NCI-H2107 (cell line): ENCODE results near the gene SPIRE2.

Experiments
- DNase-seq: peaks from one replicate; lab custom pipeline; 2025; lab: John Stamatoyannopoulos, UW

The SPIRE2 gene

DNA sequence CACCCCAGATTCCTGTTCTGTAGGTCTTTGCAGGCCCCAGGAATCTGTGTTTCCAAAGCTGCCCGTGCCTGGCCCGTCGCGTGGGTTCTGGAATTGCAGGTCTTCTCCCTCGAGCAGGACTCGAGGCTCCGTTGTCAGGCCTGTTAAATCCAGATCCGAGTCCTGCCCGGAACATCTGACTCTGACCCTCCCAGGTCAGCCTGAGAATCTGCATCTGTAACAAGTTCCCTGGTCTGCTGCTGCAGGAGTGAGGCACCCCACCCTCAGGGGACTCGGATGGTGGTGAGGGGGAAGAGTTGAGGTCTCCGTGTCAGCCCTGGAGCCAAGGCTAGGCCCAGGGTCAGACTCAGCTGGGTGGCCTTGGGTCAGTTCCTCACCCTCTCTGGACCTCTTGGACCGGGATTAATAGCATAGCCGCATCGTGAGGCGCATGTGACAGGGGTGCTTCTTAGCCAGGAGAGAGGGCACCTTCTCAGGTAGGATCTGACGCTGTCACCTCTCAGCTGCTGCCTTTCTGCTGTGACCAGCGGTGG, 8.8 kb downstream of the SPIRE2 start:
- no peak for DNase-seq

GRCh38 chr16:89841275-89841674, 13.0 kb downstream of the SPIRE2 start:
- DNase-seq, result no peak

- no peak for DNase-seq
These were observed 14.5 kb downstream of the SPIRE2 start for GRCh38 chr16:89842471-89843408.

GRCh38 chr16:89843409-89844350, 15.4 kb downstream of the SPIRE2 start:
- DNase-seq, result no peak

DNA sequence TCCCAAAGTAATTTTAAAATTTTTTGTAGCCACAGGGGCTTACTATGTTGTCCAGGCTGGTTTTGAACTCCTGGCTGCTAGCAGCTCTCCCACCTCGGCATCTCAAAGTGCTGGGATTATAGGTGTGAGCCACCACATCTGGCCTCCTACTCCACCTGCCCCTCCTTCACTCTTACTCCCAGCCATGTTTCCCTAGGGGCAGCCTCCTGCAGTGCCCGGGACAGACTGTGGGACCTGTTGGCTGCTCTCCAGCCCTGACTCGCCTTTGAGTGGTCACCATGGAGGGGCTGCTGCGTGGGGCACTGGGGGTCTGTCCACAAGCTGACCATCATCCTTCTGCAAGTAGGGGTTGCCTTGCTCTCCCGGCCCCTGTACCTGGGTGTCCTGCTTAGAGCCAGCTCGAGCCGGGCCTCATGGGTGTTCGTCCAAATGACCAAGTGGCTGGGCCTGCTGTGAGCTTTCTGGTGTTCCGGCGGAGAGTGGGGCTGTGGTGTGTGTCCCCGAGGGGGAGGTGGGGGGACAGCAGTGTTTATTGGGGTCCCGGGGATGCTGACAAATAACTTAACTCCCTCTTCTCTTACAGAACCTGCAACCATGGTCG, 16.6 kb downstream of the SPIRE2 start:
- no peak for DNase-seq

DNA sequence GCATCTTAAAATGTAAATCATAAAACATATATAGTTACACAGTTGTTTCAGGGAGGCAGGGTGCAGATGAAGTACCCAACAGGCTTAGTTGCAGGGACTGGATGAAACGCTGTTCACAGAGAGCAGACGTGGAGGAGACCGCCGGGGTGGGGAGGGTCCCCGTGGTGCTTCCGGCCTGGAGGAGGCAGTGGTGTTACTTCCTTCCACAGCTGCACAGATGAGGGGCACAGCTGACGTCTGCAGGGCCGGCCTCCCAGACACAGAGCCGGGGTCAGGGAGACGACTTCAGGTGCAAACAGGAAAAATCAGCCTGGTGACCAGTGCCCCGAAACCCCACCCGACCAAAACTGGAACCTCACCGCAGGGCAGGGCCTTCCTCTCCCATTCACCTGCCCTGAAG, 17.1 kb downstream of the SPIRE2 start:
- no peak for DNase-seq

- peak; percentile 70 for DNase-seq
These were observed 19.0 kb downstream of the SPIRE2 start for GRCh38 chr16:89847051-89847939.

DNA sequence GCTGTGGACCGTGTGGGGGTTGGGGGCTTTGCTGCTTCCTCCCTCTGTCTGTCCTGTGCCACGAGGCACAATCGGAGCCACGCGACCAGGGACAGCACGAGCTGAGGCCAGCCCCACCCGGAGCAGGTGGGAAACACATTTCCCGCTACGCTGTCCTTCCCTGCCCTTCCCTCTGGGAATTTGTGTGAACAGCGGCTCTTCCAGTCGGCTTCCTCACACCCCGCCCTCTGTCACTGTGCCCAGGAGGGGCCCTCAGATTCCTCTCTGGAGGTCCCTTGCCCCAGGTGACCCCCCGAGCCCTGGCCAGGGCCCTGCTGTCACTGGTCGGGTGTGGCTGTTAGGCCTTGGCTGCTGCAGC, 19.6 kb downstream of the SPIRE2 start:
- DNase-seq, result no peak

- DNase-seq, result no peak
These were observed 20.7 kb downstream of the SPIRE2 start for GRCh38 chr16:89848974-89849373.

DNA sequence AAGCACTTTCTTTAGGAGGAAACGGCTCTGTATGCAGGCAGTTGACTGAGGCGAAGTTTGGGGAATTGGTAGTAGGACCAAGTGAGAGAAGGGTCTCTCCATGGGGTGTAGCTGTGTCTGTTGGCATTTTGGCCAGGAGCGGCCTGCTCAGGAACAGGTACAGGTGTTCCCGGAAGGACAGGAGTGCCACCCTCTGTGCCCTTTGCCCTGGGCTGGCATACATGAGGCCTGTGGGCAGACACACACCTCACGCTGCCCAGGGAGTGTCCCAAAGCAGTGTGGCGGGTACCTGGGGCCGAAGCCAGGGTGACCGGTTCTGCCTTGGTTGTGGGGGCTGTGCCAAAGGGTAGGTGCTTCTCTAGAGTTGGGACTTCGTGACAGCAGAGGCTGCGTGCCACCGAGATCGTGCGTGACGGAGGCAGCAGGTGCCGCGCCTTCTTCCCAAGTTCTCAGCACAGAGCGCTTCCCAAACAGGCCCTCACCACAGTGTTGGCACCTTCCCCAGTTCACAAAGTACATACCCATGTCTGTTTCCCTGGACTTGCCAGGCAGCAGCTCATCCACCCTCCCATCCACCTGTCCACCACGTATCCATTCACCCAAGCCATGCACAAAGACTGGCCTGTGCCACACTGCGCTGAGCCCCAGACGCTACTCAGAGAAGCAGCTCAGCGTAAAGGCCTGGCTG, 25.2 kb downstream of the SPIRE2 start:
- DNase-seq, result no peak

DNA sequence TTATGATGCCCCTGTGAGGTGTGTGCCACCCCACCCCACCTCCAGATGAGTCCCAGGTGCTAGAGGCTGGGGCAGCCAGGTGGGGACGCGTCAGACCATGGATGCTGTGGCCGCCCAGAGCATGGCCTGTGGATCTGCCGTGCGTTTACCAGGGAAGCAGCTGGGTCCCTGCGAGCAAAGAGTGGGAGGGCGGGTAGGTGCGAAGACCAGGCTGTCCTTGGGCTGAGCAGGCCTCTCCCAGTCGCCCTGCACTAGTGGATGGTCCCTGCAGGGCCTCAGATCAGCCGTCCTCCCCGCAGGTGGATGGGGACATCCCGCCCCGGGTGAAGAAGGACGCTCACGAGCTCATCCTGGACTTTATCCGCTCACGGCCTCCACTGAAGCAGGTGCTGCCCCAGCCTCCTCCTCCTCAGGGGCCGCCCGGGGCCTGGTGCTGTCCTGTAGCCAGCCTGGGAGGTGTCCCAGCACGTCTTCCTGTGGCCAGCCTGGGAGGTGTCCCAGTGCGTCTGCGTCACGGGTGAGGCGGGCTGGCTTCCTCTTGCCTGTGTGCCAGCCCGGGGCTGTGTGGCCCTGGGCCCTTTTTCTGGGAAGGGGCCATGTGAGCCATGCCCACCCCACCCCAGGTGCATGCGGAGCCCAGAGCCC, 27.1 kb downstream of the SPIRE2 start:
- no peak for DNase-seq

GRCh38 chr16:89855986-89856385, 27.7 kb downstream of the SPIRE2 start:
- no peak for DNase-seq

DNA sequence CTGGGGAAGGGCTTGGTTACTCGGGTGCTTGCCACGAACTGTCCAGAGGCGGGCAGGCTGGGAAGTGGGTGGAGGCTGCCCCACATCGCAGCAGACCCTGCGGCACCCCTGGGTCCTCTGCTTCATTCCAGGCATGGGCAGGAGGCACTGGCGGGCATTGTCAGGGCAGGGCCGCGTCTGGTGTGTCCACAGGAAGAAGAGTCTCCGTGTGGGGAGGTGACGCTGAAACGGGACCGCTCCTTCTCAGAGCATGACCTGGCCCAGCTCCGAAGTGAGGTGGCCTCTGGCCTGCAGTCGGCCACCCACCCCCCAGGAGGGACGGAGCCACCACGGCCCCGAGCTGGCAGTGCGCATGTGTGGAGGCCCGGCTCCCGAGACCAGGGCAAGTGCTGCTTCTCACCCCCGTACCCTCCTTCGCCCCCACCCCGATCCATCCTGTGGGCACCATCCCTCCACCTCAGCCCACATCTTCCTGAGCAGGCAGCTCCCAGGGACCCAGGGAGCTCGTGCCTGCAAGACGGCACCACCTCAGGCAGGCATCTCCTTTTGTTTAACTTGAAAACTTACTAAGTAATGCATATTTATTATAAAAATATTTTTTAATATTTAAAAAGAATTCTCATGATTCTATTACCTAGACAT, 30.8 kb downstream of the SPIRE2 start:
- no peak for DNase-seq

- no peak for DNase-seq
These were observed 31.3 kb downstream of the SPIRE2 start for GRCh38 chr16:89859615-89860007.

DNA sequence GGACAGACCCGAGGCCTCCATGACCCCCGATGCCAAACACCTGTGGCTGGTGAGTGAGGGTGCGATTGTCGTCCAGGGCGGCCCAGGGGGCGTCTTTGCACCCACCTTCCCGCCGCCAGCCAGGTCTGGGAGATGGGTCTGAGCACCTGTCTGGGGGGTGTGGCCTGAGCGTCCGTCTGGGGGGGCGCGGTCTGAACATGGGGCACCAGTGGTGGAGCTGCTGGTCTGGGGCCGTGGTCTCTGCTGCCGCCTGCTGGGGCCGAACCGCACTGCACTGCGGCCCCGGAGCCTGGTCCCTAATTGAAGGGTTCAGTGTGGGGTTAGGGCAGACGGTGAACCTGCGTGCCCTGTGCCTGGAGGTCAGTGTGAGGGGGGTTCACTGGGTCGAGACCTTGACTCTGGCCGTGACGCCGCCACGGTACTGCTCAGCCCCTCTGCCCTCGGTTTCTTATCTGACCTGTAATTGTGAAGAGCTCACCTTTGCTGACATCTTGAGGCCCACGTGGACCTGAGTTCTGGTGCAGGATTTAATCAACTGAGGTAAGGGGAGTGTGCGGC, 32.6 kb downstream of the SPIRE2 start:
- no peak for DNase-seq

- no peak for DNase-seq
These were observed 33.4 kb downstream of the SPIRE2 start for GRCh38 chr16:89861648-89862047.

DNA sequence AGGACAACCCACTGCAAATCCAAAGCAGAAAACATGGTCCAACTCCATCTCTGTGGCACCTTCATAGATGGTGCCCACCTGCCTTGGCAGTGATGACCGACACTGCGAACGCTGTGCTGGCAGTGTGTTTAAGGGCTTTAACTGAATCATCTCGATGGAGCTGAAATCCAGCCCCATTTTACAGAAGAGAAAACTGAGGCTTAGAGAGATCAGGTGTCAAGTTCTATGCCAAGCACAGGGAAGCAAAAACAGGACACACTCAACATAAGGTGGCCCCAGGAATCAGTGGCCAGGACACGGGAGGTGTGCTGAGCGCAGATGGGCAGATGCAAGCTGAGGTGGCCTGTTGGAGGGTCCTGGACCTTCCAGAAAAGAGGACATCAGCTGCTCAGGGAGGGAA, 34.5 kb downstream of the SPIRE2 start:
- no peak for DNase-seq

DNA sequence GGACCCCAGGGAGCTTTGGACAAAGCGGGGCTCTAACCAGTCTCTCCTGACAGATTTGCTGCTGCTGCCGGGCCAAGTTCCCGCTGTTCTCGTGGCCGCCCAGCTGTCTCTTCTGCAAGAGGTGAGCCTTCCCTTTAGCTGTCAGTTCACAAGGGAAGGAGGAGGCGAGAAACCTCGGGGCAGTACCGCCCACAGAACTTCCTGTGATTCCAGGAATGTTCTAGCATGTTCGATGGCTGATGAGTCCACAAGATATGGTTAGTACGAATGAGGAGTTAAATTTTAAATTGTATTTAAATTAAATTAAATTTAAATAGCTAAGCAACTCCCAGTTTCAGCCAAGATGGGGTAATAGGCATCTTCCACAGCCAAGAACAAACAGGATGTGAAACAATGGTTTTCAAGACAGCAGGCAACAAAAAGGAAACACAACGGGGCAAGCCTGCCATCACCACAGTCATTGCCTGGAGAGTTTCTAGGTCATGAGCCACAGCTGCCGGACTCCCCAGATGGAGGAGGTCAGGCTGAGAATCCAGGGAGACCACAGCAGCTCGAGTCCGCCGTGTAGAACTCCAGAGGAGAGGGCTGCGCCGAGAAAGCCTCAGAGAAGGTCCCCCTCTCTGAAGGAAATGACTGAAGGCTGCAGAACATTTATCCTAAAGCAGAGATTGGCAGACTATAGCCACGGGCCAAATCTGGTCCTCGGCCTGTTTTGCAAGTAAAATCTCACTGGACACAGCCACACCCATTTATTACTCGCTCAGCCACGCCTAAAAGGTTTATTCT, 35.7 kb downstream of the SPIRE2 start:
- DNase-seq, result no peak

GRCh38 chr16:89864527-89864820, 36.2 kb downstream of the SPIRE2 start:
- no peak for DNase-seq
